GM18526 (cell line): Measurements from ENCODE around the gene ARRB1.

Experiments used
- POLR2A ChIP-seq: IDR thresholded peaks from 3 replicates; pipeline ENCODE4 v1.6.1; 2011; ENCODE audit not compliant: insufficient read length; ENCODE audit errors: extremely low read depth

The ARRB1 gene

DNA sequence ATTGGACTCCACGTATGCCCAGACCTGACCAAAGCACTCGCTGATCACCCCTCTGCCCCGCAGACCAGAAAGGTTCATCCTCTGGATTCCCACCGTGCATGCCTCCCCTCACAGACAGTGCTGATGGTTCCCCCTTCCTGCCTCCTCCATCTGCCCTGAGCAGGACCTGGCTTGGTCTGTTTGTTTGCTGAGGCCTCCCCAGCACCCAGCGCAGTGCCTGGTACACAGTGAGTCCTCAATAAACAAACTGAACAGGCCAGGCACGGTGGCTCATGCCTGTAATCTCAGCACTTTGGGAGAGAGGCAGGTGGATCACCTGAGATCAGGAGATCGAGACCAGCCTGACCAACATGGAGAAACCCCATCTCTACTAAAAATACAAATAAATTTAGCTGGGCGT, 24.2 kb upstream of the ARRB1 start:
- TF ChIP-seq POLR2A = no peak

DNA sequence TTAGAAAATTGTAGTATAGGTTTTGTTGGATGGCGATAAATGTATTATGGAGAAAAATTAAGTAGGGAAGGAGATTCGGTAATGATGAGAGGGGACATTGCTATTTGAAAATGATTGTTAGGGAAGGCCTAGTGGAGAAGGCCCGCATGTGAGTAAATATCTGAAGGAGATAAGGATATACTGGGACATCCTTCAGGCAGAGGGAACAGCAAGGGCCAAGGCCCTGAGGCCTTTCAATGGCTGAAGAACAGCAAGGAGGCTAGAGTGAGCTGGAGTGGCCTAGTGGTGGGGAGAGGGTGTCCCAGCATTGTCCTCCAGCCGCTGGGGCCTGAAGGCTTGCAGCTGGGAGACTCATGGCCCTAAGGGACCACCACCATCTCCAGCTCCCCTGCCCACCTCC, 23.2 kb upstream of the ARRB1 start:
- TF ChIP-seq POLR2A = no peak

DNA sequence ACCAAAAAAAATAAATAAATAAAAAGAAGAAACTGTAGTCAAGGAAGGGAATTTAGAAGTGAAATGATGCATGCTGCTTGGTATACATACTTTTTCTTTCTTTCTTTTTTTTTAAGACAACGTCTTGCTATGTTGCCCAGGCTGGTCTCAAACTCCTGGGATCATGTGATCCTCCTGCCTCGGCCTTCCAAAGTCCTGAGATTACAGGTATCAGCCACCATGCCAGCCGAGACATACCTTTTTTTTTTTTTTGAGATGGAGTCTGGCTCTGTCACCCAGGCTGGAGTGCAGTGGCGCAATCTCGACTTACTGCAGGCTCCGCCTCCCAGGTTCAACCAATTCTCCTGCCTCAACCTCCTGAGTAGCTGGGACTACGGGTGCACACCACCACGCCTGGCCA, 21.7 kb upstream of the ARRB1 start:
- no peak for TF ChIP-seq POLR2A

DNA sequence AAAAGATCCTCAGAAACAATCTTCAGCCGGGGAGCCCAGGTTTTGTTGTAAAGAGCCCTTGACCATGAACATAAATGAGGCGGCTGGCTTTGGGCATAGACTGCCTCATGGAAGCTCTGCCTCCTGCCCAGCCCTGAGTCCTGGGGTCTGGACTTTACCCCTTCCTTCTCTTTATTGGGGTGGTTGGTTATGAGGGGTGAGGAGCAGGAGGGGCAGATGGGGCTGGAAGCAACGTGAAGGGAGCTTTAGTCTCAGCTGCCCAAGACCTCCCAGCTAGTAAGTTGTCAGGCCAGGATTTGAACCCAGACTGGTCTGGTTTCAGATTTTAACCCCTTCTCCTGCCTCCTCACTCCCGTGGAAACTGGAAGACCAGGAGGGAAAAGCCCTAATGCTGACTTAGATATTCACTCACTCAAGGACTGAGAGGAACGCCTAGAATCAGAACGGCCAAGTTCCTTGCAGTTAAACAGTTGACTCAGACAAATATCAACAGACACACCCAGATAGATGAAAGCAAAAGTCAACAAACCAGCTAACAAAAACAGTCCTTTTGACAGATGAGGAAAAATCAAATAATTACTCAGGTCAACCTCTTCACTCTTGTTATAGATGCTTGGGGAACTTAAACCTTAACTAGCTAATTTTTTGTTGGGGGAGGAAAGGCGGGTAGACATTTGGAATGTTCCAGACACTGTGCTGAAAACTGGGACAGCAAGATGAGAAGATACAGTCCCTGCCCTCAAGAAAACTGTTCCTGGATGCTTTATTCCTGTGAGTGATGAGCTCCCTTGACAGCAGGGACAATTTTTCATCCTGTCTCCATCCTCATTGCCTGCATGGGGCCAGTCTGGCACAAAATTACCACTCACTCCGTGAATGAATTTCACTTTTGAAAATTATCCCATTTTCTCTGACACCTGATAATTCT, 20.8 kb upstream of the ARRB1 start:
- no peak for TF ChIP-seq POLR2A

DNA sequence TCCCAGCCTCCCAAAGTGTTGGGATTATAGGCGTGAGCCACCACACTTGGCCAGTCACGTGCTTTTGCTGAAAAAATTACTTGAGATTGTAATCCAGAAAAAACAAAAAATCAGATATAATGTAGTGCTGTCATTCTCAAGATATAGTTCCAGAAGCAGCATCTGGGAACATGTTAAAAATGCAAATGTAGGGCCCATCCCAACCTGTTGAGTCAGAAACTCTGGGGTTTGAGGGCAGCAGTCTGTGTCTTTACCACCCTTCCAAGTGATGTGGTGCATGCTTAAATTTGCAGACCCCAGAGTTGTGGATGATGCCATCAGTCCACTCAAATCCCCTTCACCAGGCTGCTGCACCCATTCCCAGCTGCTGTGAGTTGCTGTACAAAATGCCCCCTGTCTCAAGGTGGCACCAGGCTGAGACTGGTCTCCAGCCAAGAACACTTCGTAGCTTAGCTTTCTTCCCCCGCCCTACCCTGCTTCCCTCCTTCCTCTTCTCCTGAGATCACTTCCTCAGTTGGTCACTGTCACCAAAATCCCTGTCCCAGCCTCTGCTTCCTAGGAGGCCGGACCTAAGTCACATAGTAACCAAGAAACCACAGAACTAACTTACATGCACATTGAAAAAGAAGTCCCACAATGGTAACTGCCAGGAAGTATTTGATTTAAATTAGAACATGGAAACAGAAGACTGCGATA, 18.2 kb upstream of the ARRB1 start:
- no peak for TF ChIP-seq POLR2A

DNA sequence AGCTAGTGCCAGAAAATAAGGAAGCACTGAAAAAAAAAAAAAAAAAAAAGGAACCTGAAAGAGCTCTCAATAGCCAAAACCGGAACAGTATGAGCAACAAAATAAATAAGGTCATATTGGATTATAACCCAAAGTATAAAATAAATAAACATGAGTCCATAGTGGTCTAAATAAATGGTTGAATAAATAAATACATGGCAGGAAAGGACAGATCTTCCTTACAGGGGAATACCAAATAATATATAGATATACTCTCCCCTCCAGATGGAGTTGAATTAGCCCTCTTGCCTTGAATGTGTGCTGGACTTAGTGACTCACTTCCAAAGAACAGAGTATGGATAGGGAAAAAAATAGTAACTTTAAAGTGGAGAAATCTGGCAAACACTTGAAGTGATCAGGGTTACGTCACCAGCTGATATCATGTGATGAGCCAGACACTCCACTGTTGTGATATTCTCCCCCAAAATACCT, 14.3 kb upstream of the ARRB1 start:
- no peak for TF ChIP-seq POLR2A

DNA sequence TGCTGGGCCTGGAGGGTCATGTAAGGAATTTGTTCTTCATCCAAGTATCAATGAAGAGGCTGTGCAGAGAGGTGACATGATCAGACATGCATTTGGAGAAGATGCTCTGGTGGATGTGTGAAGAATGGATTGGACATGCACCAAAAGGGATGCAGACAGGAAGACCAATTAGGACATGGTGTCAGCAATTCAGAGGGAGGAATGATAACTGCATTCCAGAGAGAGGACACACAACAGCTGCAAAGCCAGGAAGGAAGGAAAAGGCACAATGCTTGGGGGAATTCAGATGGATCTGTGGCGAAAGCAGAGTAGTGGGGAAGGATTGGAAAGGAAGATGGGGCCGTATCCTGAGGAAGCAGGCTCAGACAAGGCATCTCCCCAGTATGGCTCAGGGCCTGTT, 5.2 kb upstream of the ARRB1 start:
- no peak for TF ChIP-seq POLR2A

DNA sequence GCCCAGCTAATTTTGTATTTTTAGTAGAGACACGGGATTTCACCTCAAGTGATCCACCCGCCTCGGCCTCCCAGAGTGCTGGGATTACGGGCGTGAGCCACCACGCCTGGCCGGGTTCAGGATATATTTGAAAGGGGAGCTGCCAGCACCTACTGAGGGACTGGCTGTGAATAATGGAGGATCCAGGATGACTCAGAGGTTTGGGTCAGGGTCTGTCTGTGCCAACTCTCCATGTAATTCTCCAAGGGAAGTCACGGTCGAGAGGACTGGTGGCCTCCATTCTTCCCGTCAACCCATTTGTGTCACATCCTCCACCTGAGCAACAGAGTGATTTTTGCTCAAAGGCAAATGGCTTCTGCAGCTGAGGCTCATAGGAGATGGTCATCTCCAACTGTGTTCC, 3.6 kb upstream of the ARRB1 start:
- TF ChIP-seq POLR2A = no peak

DNA sequence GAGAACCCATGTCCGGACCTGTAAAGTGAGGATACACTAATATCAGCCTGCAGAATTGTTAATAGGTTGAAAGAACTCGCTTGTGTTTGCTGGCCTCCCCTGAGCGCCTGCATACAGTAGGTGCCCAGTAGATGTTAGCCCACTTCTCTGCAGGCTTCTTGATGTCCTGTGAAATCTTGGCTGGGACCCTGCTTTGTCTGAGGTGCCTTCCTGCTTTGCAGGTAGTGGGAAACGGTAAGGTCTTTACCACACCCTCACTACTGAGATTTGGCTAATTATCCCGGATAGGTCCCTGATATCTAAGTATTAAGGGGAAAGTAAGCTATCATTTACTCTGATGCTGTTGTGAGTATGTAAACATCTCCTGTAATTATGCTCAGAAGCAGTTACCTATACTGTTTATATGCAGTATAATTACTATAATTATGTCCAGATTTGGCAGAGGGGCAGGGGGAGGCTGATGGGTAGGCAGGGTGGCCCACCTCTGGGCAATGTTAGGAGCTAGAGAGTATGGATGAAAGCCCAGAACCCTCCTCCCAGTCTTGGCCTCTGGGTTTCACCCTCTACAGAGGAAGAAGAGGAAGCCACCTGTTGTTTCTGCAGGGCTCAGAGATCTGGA, 1.2 kb upstream of the ARRB1 start:
- TF ChIP-seq POLR2A = no peak

DNA sequence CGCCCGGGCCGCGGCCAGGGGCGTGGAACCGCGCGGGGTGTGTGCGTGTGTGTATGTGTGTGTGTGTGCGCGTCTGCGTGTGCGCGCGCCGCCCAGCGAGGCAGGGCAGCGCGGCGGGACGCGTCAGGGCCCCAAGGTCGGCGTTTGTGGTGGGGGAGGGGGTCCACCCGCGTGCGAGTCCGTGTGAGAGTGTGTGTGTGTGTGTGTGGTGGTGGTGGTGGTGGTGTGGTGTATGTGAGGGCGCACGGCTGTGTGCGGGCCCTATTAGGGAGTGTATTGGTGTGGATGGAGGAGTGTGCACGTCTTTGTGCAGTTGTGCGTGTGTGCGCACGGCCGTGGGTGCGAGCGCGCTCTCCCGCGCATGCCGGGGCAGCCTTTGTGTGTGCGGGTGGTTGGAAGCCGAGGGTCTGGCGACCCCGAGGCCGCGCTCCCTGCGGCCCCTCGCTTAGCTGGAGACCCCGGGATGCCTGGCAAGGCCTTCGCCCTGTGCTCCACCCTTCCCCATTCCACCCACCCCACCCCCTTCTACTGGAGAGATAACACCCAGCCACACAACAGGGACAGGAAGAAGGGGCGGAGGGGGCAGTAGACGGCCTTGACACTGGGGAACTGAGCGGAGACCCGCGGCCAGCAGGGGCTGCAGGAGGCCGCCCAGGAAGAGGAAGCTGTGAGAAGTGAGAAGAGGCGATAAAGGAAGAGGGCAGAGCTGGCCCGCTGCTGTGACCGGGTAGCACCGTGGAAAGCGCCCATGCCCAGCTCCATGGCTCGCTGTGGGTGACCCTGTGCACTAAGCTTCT, 528 bp upstream of the ARRB1 start:
- peak; percentile 36 for TF ChIP-seq POLR2A

DNA sequence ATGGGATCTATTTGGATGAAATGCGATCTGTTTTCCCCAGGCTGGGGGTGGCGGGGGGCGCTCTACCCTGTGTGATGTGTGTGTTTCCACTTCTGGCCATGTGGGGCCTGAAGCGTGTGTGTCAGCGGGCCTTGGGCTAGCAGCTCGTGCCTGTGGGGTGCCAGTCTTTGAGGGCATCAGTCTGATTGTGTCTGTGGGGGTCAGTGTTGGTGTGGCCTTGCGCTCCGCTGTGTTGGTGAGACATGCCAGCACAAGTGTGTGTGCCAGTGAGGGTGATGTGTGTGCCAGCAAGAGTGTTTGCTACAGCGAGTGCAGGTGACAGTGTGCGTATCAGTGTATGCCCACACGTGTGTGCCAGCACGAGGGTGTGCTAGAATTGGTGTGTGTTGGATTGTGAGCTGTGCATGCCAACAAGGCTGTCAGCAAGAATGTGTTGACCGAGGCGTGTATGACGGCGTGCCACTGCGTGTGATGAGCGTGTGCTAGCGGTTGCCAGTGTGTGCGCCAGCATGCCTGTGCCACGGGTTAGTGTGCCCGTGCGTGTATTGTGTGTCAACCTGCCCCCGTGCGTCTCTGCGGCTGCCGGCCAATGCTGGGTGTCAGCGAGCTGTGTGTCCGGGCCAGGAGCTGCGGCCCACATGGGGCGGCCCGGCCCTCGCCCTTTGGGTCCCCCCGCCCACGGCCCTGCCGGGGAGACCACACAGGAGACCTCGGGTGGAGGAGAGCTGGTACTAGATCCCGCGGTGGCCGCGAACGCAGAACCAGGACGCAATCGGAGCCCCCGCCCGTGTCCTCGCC, 519 bp downstream of the ARRB1 start:
- TF ChIP-seq POLR2A = no peak

DNA sequence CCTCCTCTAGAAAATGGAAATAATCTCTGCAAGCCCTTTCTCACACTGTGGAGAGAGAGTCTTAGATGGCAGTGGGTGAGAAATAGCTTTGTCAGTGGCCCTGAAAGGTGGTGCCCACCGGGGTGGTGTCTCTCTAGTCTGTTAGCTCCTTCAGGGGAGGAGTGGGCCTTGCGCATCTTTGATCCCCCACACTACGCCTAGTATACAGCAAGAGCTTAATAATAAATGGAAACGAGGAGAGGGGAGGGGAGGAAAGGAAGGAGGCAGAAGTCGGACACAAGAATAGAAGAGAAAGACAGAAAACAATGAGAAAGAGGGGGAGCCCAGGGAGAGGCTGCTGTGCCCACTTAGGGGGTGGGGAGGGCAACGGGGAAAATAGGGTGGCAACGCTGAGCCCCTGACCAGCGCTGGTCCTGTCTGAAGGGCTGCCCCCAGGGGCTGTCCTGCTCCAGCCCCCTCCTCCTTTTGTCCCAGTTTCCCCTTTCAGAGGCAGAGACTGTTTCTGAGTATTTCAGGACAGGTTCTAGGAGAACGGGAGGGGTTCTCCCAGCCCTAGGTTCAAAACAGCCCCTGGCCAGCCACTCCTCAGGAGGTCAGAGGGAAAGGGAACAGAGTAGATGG, 1.2 kb downstream of the ARRB1 start:
- no peak for TF ChIP-seq POLR2A

DNA sequence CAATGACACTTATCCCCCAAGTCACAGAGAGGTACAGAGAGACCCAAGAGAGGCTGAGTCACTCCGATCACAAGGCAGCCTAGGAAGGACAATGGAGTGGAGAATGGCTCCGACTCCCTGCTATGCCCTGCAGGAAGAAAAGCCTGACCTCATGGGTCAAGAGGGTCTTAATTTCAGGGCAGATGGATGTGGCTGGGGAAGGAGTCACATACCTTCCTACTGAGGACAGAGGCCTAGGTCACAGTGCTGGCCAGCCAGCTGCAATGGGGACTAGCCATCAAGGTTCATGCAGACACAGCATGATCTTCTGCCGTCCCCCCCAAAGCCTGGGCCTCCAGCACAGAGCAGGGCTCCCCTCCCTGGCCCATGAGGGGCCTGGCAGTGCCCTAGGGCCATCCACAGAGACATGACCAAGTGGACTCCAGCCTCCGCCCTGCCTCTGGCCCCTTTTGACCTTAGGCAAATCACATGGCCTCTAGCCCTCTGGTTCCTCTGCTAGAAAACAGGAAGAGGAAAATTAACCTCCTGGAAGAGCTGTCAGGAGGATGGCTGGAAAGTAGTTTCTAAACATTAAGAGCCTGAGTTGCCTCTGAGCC, 1.8 kb downstream of the ARRB1 start:
- TF ChIP-seq POLR2A = no peak

DNA sequence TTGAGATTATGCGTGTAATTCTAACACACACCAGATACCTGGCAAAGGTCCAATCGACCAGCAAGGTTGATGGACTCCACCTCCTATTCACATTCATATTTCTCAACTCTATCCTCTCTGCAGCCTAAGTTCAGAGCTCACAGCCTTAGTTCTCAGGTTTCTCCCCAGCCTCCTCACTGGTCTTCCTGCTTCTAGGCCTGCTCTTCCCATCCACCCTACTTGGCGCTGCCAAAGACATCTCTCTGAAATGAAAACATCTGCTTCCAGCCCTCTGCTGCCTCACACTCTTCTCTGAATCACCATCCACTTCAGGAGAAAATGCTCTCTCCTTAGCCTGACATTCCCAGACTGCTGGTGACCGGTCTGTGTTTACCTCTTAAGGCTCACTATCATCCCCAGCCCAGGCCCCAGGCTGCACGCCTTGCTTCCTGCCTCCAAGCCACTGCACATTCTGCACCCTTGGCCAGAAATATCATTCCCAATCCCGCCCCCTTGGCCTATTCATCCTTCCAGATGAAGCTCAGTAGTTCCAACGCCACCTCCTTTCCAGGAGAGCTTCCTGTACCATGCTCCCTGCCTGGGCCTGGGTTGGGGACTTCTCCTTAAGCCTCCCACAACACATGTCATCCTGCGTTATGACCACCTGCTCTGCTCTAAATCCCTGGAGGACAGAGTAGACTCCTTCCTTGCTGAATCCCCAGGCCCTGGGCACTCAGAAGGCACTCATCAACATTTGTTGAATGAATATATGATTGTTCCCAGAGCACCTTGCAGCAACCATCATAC, 3.5 kb downstream of the ARRB1 start:
- no peak for TF ChIP-seq POLR2A
